ENCODE results near the gene RBM10.

Gene RBM10

GRCh38 chrX:47156611-47157520 is 11.8 kb downstream of the RBM10 start:
- no peak for TF ChIP-seq CTCF (IDR thresholded peaks at IDR 0.05; ENCODE audit: control extremely low read depth, extremely low read depth, low read depth, missing control alignments)
- POLR2A ChIA-PET = no interaction called here

GRCh38 chrX:47158131-47158530 is 13.1 kb downstream of the RBM10 start:
- POLR2A ChIA-PET = no interaction called here
- no peak for TF ChIP-seq CTCF (IDR thresholded peaks at IDR 0.05; ENCODE audit: control extremely low read depth, extremely low read depth, low read depth, missing control alignments)
- CTCF ChIA-PET = interaction anchor here (2.9 kb wide), 1 partner anchor 13 kb away, joined by 10 read pairs; the partner anchor contains the start of genes NDUFB11 and RBM10
- no peak for DNase-seq (ENCODE audit: extremely low spot score)

More at GRCh38 chrX:47156611-47157520, 11.8 kb downstream of the RBM10 start:
- CTCF ChIA-PET = interaction anchor here (2.9 kb wide), 1 partner anchor 12 kb away, joined by 10 read pairs; the partner anchor contains the start of genes NDUFB11 and RBM10
- no peak for DNase-seq (ENCODE audit: extremely low spot score)

- CTCF ChIA-PET = interaction anchor here (2.9 kb wide), 1 partner anchor 14 kb away, joined by 10 read pairs; the partner anchor contains the start of genes NDUFB11 and RBM10
- TF ChIP-seq CTCF (IDR thresholded peaks at IDR 0.05; ENCODE audit: control extremely low read depth, extremely low read depth, low read depth, missing control alignments) = no peak
- POLR2A ChIA-PET = no interaction called here
- no peak for DNase-seq (ENCODE audit: extremely low spot score)
These were observed 13.8 kb downstream of the RBM10 start for GRCh38 chrX:47158781-47159180.

GRCh38 chrX:47160781-47161180 is 15.8 kb downstream of the RBM10 start:
- no peak for TF ChIP-seq CTCF (IDR thresholded peaks at IDR 0.05; ENCODE audit: control extremely low read depth, extremely low read depth, low read depth, missing control alignments)
- CTCF ChIA-PET = no interaction called here
- POLR2A ChIA-PET = no interaction called here
- DNase-seq (ENCODE audit: extremely low spot score) = no peak

- TF ChIP-seq CTCF (IDR thresholded peaks at IDR 0.05; ENCODE audit: control extremely low read depth, extremely low read depth, low read depth, missing control alignments) = no peak
- ChIA-PET CTCF (no interaction called here), POLR2A (interaction anchor here (0.6 kb wide), 1 partner anchor 12 kb away, joined by 3 read pairs; no protein-coding TSS in a partner anchor)
- DNase-seq (ENCODE audit: extremely low spot score) = no peak
These were observed 18.0 kb downstream of the RBM10 start for GRCh38 chrX:47162927-47163583.

GRCh38 chrX:47164420-47164819 is 19.4 kb downstream of the RBM10 start:
- no peak for DNase-seq (ENCODE audit: extremely low spot score)
- no peak for TF ChIP-seq CTCF (IDR thresholded peaks at IDR 0.05; ENCODE audit: control extremely low read depth, extremely low read depth, low read depth, missing control alignments)
- ChIA-PET CTCF (no interaction called here), POLR2A (no interaction called here)

Measured in GM10248 (cell line).